ENCODE results near the gene ZNF226.

DNA sequence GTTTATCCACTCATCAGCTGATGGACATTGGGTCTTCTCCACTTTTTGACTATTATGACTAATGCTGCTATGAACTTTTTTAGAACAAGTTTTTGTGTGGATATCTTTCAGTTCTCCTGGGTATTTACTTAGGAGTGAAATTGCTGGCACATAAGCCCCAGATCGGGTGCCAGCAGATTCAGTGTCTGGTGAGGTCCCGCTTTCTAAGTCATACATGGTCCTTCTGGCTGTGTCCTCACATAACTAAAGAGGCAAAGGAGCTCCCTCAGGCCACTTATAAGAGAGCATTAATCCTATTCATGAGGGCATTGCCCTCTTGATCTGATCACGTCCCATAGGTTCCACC, 600 bp upstream of the ZNF226 start:
- TF ChIP-seq, protein P1, sequence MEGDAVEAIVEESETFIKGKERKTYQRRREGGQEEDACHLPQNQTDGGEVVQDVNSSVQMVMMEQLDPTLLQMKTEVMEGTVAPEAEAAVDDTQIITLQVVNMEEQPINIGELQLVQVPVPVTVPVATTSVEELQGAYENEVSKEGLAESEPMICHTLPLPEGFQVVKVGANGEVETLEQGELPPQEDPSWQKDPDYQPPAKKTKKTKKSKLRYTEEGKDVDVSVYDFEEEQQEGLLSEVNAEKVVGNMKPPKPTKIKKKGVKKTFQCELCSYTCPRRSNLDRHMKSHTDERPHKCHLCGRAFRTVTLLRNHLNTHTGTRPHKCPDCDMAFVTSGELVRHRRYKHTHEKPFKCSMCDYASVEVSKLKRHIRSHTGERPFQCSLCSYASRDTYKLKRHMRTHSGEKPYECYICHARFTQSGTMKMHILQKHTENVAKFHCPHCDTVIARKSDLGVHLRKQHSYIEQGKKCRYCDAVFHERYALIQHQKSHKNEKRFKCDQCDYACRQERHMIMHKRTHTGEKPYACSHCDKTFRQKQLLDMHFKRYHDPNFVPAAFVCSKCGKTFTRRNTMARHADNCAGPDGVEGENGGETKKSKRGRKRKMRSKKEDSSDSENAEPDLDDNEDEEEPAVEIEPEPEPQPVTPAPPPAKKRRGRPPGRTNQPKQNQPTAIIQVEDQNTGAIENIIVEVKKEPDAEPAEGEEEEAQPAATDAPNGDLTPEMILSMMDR (IDR thresholded peaks at IDR 0.05; ENCODE audit: low read length): no peak
- TF ChIP-seq EZH2 (optimal IDR thresholded peaks at IDR 0.05; ENCODE audit: low read depth, low read length) (no peak), EZH2phosphoT487 (IDR thresholded peaks at IDR 0.05; ENCODE audit: low read length) (no peak)
